Measurements from ENCODE around the gene TMEM185B.
A peak's percentile ranks its signal among the peaks of the same experiment; 100 is the strongest.

TMEM185B gene

GRCh38 chr2:120223034-120223912 is at the start of gene TMEM185B:
Gene TMEM185B, minus strand, starts transcription at chr2:120223400. Its CDS starts 424 bp downstream, at chr2:120222976.
- in situ Hi-C loops (cut with MboI; ENCODE audit: low sequenced_read_pairs, unreplicated experiment): loop anchor here (10.0 kb wide), 1 partner anchor 72 kb away; no protein-coding TSS in a partner anchor
- TF ChIP-seq, protein P1, sequence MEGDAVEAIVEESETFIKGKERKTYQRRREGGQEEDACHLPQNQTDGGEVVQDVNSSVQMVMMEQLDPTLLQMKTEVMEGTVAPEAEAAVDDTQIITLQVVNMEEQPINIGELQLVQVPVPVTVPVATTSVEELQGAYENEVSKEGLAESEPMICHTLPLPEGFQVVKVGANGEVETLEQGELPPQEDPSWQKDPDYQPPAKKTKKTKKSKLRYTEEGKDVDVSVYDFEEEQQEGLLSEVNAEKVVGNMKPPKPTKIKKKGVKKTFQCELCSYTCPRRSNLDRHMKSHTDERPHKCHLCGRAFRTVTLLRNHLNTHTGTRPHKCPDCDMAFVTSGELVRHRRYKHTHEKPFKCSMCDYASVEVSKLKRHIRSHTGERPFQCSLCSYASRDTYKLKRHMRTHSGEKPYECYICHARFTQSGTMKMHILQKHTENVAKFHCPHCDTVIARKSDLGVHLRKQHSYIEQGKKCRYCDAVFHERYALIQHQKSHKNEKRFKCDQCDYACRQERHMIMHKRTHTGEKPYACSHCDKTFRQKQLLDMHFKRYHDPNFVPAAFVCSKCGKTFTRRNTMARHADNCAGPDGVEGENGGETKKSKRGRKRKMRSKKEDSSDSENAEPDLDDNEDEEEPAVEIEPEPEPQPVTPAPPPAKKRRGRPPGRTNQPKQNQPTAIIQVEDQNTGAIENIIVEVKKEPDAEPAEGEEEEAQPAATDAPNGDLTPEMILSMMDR (IDR thresholded peaks at IDR 0.05; ENCODE audit: borderline replicate concordance, control extremely low read depth, extremely low read depth, insufficient read depth, missing control alignments): no peak

DNA sequence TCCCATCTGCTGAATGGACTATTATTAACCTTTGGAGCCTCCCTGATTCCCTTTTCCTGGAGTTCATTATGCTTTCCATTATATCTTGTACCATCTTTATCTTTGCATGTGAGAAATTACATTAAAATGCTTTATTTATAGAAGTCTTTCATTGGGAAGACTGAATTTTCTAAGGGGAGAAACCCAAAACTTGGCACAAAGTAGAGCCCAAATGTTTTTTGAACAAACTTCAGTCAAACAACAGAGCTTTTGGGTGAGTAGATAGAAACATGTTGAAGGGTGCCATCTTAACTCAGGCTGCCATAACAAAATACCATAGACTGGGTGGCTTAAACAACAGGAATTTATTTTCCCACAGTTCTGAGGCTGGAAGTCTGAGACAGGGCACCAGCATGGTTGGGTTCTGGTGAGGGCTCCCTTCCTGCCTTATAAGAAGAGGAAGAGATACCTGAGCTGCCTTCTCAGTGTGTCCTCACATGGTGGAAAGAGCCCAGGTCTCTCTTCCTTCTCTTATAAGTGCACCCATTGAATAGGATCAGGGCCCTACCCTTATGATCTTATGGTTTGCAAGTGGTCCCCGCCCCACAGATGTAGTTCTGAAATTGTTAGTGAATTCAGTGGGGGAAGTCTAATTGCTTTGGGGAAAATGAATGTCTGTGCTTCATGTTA is 48.6 kb upstream of the TMEM185B start:
- in situ Hi-C loops (cut with MboI; ENCODE audit: low sequenced_read_pairs, unreplicated experiment): no loop called here
- DNase-seq (ENCODE audit: low spot score): no peak

More at GRCh38 chr2:120223034-120223912, at the start of gene TMEM185B:
- DNase-seq (ENCODE audit: low spot score): peak; percentile 96

GRCh38 chr2:120269816-120270215 is 46.6 kb upstream of the TMEM185B start:
- TF ChIP-seq, protein P1 (IDR thresholded peaks at IDR 0.05; ENCODE audit: borderline replicate concordance, control extremely low read depth, extremely low read depth, insufficient read depth, missing control alignments): no peak
- no peak for DNase-seq (ENCODE audit: low spot score)
- in situ Hi-C loops (cut with MboI; ENCODE audit: low sequenced_read_pairs, unreplicated experiment): no loop called here

More for the DNA sequence above, 48.6 kb upstream of the TMEM185B start:
- TF ChIP-seq, protein P1 (IDR thresholded peaks at IDR 0.05; ENCODE audit: borderline replicate concordance, control extremely low read depth, extremely low read depth, insufficient read depth, missing control alignments): no peak

DNA sequence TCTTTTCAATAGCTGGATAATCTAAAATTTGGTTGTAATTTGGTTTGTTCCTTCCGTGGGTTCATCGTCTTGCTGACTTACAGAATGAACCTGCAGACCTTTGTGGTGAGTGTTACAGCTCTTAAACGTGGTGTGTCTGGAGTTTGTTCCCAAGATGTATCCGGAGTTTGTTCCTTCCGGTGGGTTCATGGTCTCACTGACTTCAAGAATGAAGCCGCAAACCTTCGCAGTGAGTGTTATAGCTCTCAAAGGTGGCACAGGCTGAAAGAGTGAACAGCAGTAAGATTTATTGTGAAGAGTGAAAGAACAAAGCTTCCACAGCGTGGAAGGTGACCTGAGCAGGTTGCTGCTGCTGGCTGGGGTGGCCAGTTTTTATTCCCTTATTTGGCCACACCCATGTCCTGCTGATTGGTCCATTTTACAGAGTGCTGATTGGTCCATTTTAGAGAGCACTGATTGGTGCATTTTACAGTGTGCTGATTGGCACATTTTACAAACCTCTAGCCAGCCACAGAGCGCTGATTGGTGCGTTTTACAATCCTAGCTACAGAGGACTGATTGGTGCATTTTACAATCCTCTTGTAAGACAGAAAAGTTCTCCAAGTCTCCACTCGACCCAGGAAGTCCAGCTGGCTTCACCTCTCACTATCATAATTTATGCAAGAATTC is 46.0 kb upstream of the TMEM185B start:
- TF ChIP-seq, protein P1 (IDR thresholded peaks at IDR 0.05; ENCODE audit: borderline replicate concordance, control extremely low read depth, extremely low read depth, insufficient read depth, missing control alignments): no peak
- in situ Hi-C loops (cut with MboI; ENCODE audit: low sequenced_read_pairs, unreplicated experiment): no loop called here
- no peak for DNase-seq (ENCODE audit: low spot score)

GRCh38 chr2:120267348-120267747 is 44.1 kb upstream of the TMEM185B start:
- TF ChIP-seq, protein P1 (IDR thresholded peaks at IDR 0.05; ENCODE audit: borderline replicate concordance, control extremely low read depth, extremely low read depth, insufficient read depth, missing control alignments): no peak
- in situ Hi-C loops (cut with MboI; ENCODE audit: low sequenced_read_pairs, unreplicated experiment): no loop called here
- no peak for DNase-seq (ENCODE audit: low spot score)

- no peak for DNase-seq (ENCODE audit: low spot score)
- TF ChIP-seq, protein P1 (IDR thresholded peaks at IDR 0.05; ENCODE audit: borderline replicate concordance, control extremely low read depth, extremely low read depth, insufficient read depth, missing control alignments): no peak
- in situ Hi-C loops (cut with MboI; ENCODE audit: low sequenced_read_pairs, unreplicated experiment): no loop called here
Observed at GRCh38 chr2:120265006-120265405, 41.8 kb upstream of the TMEM185B start.

Measured in GM13976 (cell line).